Embryonic facial prominence (tissue), 1 donor: Measurements from ENCODE around the gene PCDHGA10.
"Not testable (repeated sequence)": the region's sequence is repeated elsewhere in the genome, so short reads cannot be mapped to it uniquely, and the experiment has no call there.

Experiments
- DNase-seq: peaks from one replicate; pipeline ENCODE4 v3.0.0-alpha.2; 2016; ENCODE audit errors: extremely low spot score

PCDHGA10 gene

DNA sequence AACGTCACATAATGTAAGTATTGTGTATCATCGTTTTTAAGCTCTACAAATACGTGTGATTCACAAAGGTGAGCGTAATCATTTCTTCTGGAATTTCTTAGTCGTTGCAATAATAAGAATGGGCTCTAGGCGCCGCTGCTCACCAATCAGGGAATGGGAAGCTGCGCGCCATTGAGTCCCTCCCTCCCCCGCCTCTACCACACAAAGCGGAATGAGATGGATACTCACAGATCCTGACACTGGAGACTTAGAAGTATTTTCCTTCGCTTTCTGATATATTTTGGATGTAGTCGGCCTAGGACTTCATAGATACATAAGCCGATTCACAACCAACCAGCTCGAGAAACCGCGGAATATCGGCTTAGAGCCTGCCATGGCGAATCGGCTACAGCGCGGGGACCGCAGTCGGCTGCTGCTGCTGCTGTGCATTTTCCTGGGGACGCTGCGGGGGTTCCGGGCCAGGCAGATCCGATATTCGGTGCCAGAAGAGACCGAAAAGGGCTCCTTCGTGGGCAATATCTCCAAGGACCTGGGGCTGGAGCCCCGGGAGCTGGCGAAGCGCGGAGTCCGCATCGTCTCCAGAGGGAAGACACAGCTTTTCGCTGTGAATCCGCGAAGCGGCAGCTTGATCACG, 8.2 kb downstream of the PCDHGA10 start, which contains the start of gene PCDHGA11:
PCDHGA11 (plus strand) TSS at position 197 of the 634 bp plus-strand sequence; CDS start at position 374, 177 bp downstream.
- no peak for DNase-seq

DNA sequence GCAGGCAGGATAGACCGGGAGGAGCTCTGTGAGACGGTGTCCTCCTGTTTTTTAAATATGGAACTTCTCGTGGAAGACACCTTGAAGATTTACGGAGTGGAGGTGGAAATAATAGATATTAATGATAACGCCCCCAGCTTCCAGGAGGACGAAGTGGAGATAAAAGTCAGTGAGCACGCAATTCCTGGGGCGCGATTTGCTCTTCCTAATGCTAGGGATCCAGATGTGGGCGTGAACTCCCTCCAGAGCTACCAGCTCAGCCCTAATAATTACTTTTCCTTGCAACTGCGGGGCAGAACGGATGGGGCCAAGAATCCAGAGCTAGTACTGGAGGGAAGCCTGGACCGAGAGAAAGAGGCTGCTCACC, 8.7 kb downstream of the PCDHGA10 start:
- DNase-seq = no peak

DNA sequence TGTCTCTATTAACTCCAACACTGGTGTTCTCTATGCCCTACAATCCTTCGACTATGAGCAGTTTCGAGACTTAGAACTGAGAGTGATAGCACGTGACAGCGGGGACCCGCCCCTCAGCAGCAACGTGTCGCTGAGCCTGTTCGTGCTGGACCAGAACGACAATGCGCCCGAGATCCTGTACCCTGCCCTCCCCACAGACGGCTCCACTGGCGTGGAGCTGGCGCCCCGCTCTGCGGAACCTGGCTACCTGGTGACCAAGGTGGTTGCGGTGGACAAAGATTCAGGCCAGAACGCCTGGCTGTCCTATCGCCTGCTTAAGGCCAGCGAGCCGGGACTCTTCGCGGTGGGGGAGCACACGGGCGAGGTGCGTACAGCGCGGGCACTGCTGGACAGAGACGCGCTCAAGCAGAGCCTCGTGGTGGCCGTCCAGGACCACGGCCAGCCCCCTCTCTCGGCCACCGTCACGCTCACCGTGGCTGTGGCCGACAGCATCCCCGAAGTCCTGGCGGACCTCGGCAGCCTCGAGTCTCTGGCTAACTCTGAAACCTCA, 10.0 kb downstream of the PCDHGA10 start:
- no peak for DNase-seq

DNA sequence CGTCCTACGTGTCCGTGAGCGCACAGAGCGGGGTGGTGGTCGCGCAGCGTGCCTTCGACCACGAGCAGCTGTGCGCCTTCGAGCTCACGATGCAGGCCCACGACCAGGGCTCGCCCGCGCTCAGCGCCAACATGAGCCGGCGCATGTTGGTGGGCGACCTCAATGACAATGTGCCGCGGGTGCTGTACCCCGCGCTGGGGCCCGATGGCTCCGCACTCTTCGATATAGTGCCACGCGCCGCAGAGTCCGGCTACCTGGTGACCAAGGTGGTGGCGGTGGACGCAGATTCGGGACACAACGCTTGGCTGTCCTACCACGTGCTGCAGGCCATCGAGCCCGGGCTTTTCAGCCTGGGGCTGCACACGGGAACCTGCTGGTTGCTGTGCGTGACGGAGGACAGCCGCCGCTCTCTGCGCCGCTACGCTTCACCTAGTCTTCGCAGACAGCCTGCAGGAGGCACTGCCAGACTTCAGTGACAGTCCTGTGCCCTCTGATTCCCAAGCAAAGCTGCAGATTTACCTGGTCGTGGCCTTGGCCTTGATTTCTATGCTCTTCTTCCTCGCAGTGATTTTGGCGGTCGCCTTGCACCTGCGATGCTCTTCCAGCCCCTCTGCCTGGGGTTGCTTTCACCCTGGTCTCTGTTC, 15.1 kb downstream of the PCDHGA10 start:
- no peak for DNase-seq

DNA sequence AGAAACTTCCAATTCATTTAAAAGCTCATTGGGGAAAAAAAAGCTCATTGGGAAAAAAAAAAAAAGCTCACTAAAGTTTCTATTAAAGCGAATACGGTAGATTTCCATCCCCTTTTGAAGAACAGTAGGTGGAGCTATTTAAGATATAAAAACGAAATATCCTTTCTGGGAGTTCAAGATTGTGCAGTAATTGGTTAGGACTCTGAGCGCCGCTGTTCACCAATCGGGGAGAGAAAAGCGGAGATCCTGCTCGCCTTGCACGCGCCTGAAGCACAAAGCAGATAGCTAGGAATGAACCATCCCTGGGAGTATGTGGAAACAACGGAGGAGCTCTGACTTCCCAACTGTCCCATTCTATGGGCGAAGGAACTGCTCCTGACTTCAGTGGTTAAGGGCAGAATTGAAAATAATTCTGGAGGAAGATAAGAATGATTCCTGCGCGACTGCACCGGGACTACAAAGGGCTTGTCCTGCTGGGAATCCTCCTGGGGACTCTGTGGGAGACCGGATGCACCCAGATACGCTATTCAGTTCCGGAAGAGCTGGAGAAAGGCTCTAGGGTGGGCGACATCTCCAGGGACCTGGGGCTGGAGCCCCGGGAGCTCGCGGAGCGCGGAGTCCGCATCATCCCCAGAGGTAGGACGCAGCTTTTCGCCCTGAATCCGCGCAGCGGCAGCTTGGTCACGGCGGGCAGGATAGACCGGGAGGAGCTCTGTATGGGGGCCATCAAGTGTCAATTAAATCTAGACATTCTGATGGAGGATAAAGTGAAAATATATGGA, 17.7 kb downstream of the PCDHGA10 start, which contains the start of gene PCDHGA12:
PCDHGA12 (plus strand) TSS at position 176 of the 782 bp plus-strand sequence; CDS start at position 429, 253 bp downstream.
- no peak for DNase-seq

DNA sequence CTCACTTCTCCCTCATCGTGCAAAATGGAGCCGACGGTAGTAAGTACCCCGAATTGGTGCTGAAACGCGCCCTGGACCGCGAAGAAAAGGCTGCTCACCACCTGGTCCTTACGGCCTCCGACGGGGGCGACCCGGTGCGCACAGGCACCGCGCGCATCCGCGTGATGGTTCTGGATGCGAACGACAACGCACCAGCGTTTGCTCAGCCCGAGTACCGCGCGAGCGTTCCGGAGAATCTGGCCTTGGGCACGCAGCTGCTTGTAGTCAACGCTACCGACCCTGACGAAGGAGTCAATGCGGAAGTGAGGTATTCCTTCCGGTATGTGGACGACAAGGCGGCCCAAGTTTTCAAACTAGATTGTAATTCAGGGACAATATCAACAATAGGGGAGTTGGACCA, 18.5 kb downstream of the PCDHGA10 start:
- DNase-seq = no peak

DNA sequence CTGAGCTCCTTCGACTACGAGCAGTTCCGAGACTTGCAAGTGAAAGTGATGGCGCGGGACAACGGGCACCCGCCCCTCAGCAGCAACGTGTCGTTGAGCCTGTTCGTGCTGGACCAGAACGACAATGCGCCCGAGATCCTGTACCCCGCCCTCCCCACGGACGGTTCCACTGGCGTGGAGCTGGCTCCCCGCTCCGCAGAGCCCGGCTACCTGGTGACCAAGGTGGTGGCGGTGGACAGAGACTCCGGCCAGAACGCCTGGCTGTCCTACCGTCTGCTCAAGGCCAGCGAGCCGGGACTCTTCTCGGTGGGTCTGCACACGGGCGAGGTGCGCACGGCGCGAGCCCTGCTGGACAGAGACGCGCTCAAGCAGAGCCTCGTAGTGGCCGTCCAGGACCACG, 19.5 kb downstream of the PCDHGA10 start:
- DNase-seq = not testable (repeated sequence)

DNA sequence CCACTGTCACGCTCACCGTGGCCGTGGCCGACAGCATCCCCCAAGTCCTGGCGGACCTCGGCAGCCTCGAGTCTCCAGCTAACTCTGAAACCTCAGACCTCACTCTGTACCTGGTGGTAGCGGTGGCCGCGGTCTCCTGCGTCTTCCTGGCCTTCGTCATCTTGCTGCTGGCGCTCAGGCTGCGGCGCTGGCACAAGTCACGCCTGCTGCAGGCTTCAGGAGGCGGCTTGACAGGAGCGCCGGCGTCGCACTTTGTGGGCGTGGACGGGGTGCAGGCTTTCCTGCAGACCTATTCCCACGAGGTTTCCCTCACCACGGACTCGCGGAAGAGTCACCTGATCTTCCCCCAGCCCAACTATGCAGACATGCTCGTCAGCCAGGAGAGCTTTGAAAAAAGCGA, 19.9 kb downstream of the PCDHGA10 start:
- DNase-seq = not testable (repeated sequence)

DNA sequence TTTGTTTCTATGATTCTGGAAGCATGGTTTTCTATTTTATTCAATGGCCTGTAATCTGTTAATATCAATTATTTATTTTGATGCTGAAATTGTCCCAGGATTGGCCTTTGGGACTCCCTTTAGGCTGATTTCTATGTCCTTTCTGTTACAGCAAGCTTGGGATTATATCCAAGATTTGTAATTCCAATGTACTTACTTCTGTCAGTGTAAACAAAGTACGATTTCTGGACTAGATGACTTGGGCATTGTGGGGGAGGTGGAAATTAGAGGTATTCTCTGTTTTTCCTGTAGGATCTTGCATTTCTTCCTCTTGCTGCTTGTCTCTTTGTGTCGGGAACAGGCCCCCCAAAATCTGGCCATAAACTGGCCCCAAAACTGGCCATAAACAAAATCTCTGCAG, 21.2 kb downstream of the PCDHGA10 start:
- DNase-seq = no peak

DNA sequence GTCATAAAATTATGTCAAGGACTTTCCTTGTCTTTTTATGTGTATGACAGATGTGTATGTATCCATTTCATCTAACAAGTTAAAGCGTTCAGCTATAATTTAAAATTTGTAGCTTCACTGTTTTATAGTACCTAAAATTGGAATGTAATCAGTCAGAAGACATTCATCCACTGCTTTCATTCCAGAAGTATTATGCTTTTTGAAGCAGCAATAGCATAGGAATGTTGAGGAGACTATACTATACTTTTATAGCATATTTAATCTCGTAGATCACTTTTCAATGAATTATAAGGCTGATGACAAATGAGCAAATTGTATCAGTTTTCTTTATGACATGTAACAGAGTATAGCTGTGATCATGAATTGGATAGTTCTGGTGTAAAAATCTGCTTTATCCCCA, 24.4 kb downstream of the PCDHGA10 start:
- no peak for DNase-seq

DNA sequence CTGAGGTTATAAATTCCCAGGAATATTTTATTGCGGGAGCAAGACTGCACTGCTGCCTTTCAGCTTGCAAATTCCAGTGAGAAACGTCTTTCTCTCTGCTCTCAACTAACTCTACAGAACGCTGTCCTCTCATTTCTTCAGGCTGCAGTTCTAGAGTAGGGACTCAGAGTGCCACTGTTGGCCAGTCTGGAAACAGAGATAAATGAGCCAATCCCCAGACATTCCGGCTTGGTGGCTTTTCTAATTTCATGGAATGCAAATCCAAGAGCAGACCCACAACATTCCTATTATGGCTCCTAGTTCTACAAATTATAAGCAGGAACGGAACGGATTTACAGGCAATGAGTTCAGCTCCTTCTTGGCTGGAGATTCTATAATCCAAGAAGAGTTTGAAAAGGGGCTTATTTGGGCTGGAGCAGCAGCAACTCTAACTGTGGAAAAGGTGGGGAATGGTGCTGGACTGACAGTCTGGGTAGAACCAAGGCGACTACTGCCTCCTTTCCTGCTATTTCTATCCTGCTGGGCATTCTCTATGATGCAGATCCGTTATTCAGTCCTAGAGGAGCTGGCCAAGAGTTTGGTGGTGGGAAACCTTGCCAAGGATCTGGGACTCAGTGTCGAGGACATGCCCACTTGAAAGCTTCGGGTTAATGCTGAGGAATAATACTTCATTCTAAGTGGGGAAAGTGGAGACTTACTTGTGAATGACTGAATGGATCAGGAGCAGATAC, 26.8 kb downstream of the PCDHGA10 start:
- DNase-seq = no peak

DNA sequence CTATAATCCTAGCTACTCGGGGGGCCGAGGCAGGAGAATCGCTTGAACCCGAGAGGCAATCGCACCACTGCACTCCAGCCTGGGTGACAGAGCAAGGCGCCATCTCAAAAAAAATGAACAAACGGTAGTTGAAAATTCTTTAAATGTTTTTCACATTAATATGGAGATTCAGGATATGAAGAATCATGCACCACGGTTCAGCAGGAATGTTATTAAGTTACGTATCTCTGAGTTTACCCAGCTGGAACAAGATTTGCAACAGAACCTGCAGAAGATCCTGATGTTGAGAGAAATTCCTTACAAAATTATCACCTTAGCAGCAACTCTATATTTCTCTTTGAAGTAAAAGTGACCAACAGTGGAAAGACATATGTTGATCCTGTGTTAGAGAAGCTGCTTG, 27.6 kb downstream of the PCDHGA10 start:
- DNase-seq = no peak

DNA sequence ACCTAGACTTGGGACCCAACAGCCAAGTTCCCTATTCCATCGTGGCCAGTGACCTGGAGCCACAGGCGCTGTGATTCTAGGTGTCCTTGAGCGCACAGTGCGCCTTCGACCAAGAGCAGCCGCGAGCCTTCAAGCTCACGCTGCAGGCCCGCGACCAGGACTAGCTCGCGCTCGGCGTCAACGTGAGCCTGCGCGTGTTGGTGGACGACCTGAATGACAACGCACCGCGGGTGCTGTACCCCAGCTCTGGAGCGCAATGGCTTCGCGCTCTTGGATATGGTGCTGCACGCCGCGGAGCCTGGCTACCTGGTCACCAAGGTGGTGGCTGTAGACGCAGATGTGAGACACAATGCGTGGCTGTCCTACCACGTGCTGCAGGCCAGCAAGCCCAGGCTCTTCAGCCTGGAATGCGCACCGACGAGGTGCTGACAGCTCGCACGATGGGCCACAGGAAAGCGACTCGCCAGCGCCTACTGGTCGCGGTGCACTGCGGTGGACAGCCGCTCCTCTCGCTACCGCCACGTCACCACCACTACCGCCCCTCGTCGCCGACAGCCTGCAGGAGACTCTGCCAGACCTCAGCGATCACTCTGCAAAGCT, 28.9 kb downstream of the PCDHGA10 start:
- DNase-seq = no peak

DNA sequence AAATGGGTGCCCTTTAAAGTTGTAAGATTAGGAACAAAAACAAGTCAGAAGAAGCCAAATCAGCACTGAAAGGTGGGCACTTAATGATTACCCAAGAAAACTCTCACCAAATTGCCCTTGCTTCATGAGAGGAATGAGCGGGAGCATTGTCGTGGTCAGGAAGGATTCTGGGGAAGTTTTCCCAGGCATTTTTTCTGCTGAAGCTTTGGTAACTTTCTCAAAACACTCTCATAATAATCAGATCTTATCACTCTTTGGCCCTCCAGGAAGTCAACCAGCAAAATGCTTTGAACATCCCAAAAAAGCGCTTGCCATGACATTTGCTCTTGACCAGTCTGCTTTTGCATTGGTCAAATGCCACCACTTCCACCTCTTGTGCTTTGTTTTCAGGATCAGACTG, 52.6 kb downstream of the PCDHGA10 start:
- DNase-seq = no peak
